Loucy (cell line): ENCODE results near the gene SMAD7.

Experiments
- H2AFZ ChIP-seq: fragments of 200-600 bp; sonication (generic); 2 replicates; pipeline ENCODE4 v1.6.0; 2016; ENCODE audit warnings: antibody characterized with exemption, mild to moderate bottlenecking, low read length, moderate library complexity
- H3F3A ChIP-seq: fragments of 200-600 bp; 2 replicates; pipeline ENCODE4 v1.6.0; 2016; ENCODE audit warnings: antibody characterized with exemption, low read depth, mild to moderate bottlenecking
- H3K27me3 ChIP-seq: fragments of 200-600 bp; sonication (generic); 2 replicates; pipeline ENCODE4 v1.6.1; 2014; ENCODE audit warnings: low read length, mild to moderate bottlenecking; ENCODE audit not compliant: insufficient read depth, poor library complexity, severe bottlenecking
- H3K36me3 ChIP-seq: fragments of 200-600 bp; sonication (generic); 2 replicates; pipeline ENCODE4 v1.6.1; 2016; ENCODE audit warnings: low read length; ENCODE audit not compliant: insufficient read depth
- H3K4me1 ChIP-seq: fragments of 200-600 bp; sonication (generic); 2 replicates; pipeline ENCODE4 v1.5.1; 2014; ENCODE audit warnings: low read length, mild to moderate bottlenecking; ENCODE audit not compliant: insufficient read depth, poor library complexity, severe bottlenecking
- H3K4me2 ChIP-seq: fragments of 200-600 bp; sonication (generic); 2 replicates; pipeline ENCODE4 v1.6.0; 2014; ENCODE audit warnings: antibody characterized with exemption, low read length, low read depth, mild to moderate bottlenecking; ENCODE audit not compliant: poor library complexity, severe bottlenecking
- H3K4me3 ChIP-seq: fragments of 200-600 bp; sonication (generic); 2 replicates; pipeline ENCODE4 v1.5.1; 2014; ENCODE audit warnings: low read length, mild to moderate bottlenecking, mixed read lengths; ENCODE audit not compliant: poor library complexity, severe bottlenecking
- H3K79me2 ChIP-seq: fragments of 200-600 bp; sonication (generic); 2 replicates; pipeline ENCODE4 v1.6.1; 2014; ENCODE audit warnings: low read length; ENCODE audit not compliant: insufficient read depth
- H3K9ac ChIP-seq: fragments of 200-600 bp; sonication (generic); 2 replicates; pipeline ENCODE4 v1.6.0; 2014; ENCODE audit warnings: mild to moderate bottlenecking, low read depth, low read length, moderate library complexity; ENCODE audit not compliant: poor library complexity, severe bottlenecking
- H3K9me2 ChIP-seq: fragments of 200-600 bp; sonication (generic); replicated peaks from 2 replicates; pipeline ENCODE4 v1.6.1; 2016; ENCODE audit warnings: low read depth, low read length, mixed read lengths
- H3K9me3 ChIP-seq: fragments of 200-600 bp; sonication (generic); 2 replicates; pipeline ENCODE4 v1.6.1; 2014; ENCODE audit warnings: mild to moderate bottlenecking, antibody characterized with exemption, low read length, low read depth; ENCODE audit not compliant: insufficient read depth
- H4K20me1 ChIP-seq: fragments of 200-600 bp; sonication (generic); 2 replicates; pipeline ENCODE4 v1.6.0; 2014; ENCODE audit warnings: antibody characterized with exemption, low read length, mild to moderate bottlenecking; ENCODE audit not compliant: insufficient read depth, poor library complexity, severe bottlenecking
- CTCF ChIP-seq: fragments of 200-600 bp; sonication (generic); conservative IDR thresholded peaks from 2 replicates; pipeline ENCODE4 v1.5.1; 2014; ENCODE audit warnings: mild to moderate bottlenecking, antibody characterized with exemption, low read length
- EZH2phosphoT487 ChIP-seq: fragments of 200-600 bp; IDR thresholded peaks from 2 replicates; pipeline ENCODE4 v1.6.1; 2018; ENCODE audit warnings: antibody characterized with exemption, mild to moderate bottlenecking, moderate library complexity, borderline replicate concordance

SMAD7 gene

GRCh38 chr18:48963586-48964470, 13.1 kb upstream of the SMAD7 start:
- H2AFZ ChIP-seq = no peak overlapping the region
- TF ChIP-seq CTCF (no peak), EZH2phosphoT487 (no peak)

GRCh38 chr18:48962994-48963561, 12.3 kb upstream of the SMAD7 start:
- Histone ChIP-seq H3K4me3 (no peak overlapping the region), H3K9ac (no peak overlapping the region), H3K9me2 (no peaks in the 10 kb centered on the region), H3K27me3 (no peaks in the 10 kb centered on the region), H3K36me3 (no peaks in the 10 kb centered on the region), H3K9me3 (no peaks in the 10 kb centered on the region), H3K4me2 (no peak overlapping the region), H3K79me2 (no peaks in the 10 kb centered on the region), H4K20me1 (no peaks in the 10 kb centered on the region), H3F3A (no peaks in the 10 kb centered on the region), H3K4me1 (peaks cover 4% of the 10 kb centered on the region), H2AFZ (no peak overlapping the region)
- peak; percentile 45; the same call in 1 of the 2 replicates for TF ChIP-seq CTCF
- TF ChIP-seq EZH2phosphoT487 = no peak

More at GRCh38 chr18:48963586-48964470, 13.1 kb upstream of the SMAD7 start:
- Histone ChIP-seq H3K79me2 (no peaks in the 10 kb centered on the region), H3K9me2 (no peaks in the 10 kb centered on the region), H3K9ac (no peak overlapping the region), H3K9me3 (no peaks in the 10 kb centered on the region), H3K4me1 (peaks cover 4% of the 10 kb centered on the region), H3K4me2 (no peak overlapping the region), H3F3A (no peaks in the 10 kb centered on the region), H3K36me3 (no peaks in the 10 kb centered on the region), H3K27me3 (no peaks in the 10 kb centered on the region), H4K20me1 (no peaks in the 10 kb centered on the region), H3K4me3 (no peak overlapping the region)

GRCh38 chr18:48962252-48962993, 11.7 kb upstream of the SMAD7 start:
- no peaks in the 10 kb centered on the region for H3K9me2 ChIP-seq
- H3K4me3 ChIP-seq = no peak overlapping the region
- no peaks in the 10 kb centered on the region for H3K9me3 ChIP-seq
- H3K27me3 ChIP-seq = no peaks in the 10 kb centered on the region
- no peaks in the 10 kb centered on the region for H4K20me1 ChIP-seq
- H3K4me1 ChIP-seq = peaks cover 4% of the 10 kb centered on the region
- H3K36me3 ChIP-seq = no peaks in the 10 kb centered on the region
- TF ChIP-seq EZH2phosphoT487 (no peak), CTCF (no peak)
- no peak overlapping the region for H2AFZ ChIP-seq
- no peak overlapping the region for H3K9ac ChIP-seq
- H3K79me2 ChIP-seq = no peaks in the 10 kb centered on the region
- no peak overlapping the region for H3K4me2 ChIP-seq
- no peaks in the 10 kb centered on the region for H3F3A ChIP-seq
